ENCODE measurements around the gene NBAS. TPM values are rescaled to one million over a fixed set of nuclear protein-coding genes. Genes with fewer than 3 reads are reported as not detected.

Gene NBAS
- total RNA-seq, 1 experiment from 2014 or later = 32.5 TPM

- Histone ChIP-seq H2AK5ac (ENCODE audit: insufficient read length, low read length) (no peak overlapping the region), H3K4me1 (ENCODE audit: insufficient read depth, low read length) (no peaks in the 10 kb centered on the region), H3K27me3 (ENCODE audit: insufficient read depth, low read length) (no peaks in the 10 kb centered on the region), H2AFZ (ENCODE audit: low read length) (no peak overlapping the region), H2BK15ac (ENCODE audit: low read depth, low read length) (no peak overlapping the region), H3K18ac (ENCODE audit: insufficient read length, low read depth, low read length) (no peak overlapping the region), H3K9ac (ENCODE audit: extremely low read depth, insufficient read length, low read length) (no peak overlapping the region), H3T11ph (ENCODE audit: low read length) (no peak overlapping the region), H2BK120ac (ENCODE audit: low read depth, low read length, poor library complexity, severe bottlenecking) (no peak overlapping the region), H2BK12ac (ENCODE audit: insufficient read length, low read depth, low read length) (no peak overlapping the region), H3K14ac (ENCODE audit: insufficient read depth, low read length) (no peak overlapping the region), H3K23me2 (ENCODE audit: insufficient read length, low read depth, low read length, poor library complexity, severe bottlenecking) (no peaks in the 10 kb centered on the region), H3K27ac (ENCODE audit: insufficient read length, low read depth, low read length) (no peak overlapping the region), H4K5ac (ENCODE audit: insufficient read length, low read depth, low read length) (no peak overlapping the region), H3K9me3 (ENCODE audit: control insufficient read depth, low read depth, low read length) (no peaks in the 10 kb centered on the region), H3K56ac (ENCODE audit: insufficient read length, low read depth, low read length) (no peak overlapping the region), H3K79me1 (ENCODE audit: insufficient read depth, low read depth, low read length, poor library complexity, severe bottlenecking) (no peaks in the 10 kb centered on the region), H3K4ac (ENCODE audit: low read depth, low read length) (no peak overlapping the region), H3K23ac (ENCODE audit: insufficient read length, low read depth, low read length) (no peak overlapping the region), H2BK5ac (ENCODE audit: insufficient read length, low read length) (no peak overlapping the region), H4K20me1 (ENCODE audit: control insufficient read depth, insufficient read depth, insufficient read length) (no peaks in the 10 kb centered on the region), H3K4me2 (ENCODE audit: insufficient read depth, insufficient read length, low read length) (no peak overlapping the region), H4K8ac (replicated peaks; ENCODE audit: insufficient read length, low read depth, low read length) (no peak overlapping the region), H4K91ac (ENCODE audit: insufficient read length, low read depth, low read length) (no peak overlapping the region), H2BK20ac (ENCODE audit: low read depth, low read length, poor library complexity, severe bottlenecking) (no peak overlapping the region), H3K79me2 (ENCODE audit: insufficient read depth, low read length) (no peaks in the 10 kb centered on the region)
- no CpG with 5 or more reads among the region's 1 CpG for WGBS (ENCODE audit: extremely low coverage, insufficient read length, low lambda C conversion rate)
- H3K27me3 Mint-ChIP-seq (ENCODE audit: low read depth) = no peaks in the 10 kb centered on the region
- H3K9me3 Mint-ChIP-seq = no peaks in the 10 kb centered on the region
- no peak for TF ChIP-seq CTCF (conservative IDR thresholded peaks at IDR 0.05)
- H3K36me3 Mint-ChIP-seq (ENCODE audit: insufficient read depth in 1 of 3, low read depth in 3 of 3) = peaks cover 2 to 5% (median 4%) of the 10 kb centered on the region in 3 experiments; a peak in 2 of 7 replicates
- no peak overlapping the region for H3K4me3 Mint-ChIP-seq
- peak overlapping the region in 2 of 3 experiments; percentile 11 to 46; a peak in 3 of 7 replicates for H3K27ac Mint-ChIP-seq
- no peak for DNase-seq
- peaks cover 0 to 3% of the 10 kb centered on the region in 2 experiments; a peak in 3 of 4 replicates for H3K4me1 Mint-ChIP-seq
Observed at GRCh38 chr2:15507061-15507460, 54.1 kb downstream of the NBAS start.
